GM18517 (cell line): ENCODE data around the gene TBL1Y.
"Not testable (repeated sequence)": the region's sequence is repeated elsewhere in the genome, so short reads cannot be mapped to it uniquely, and the experiment has no call there.

ENCODE experiments used
- ATAC-seq: cut with Tn5 transposase; IDR thresholded peaks from one replicate; pipeline ENCODE4 v1.9.1; 2021; ENCODE audit warnings: mild to moderate bottlenecking, moderate library complexity; ENCODE audit not compliant: unreplicated experiment

The TBL1Y gene

GRCh38 chrY:6910372-6911252, at the start of gene TBL1Y:
TSS of gene TBL1Y (plus strand) at chrY:6910697. CDS start at chrY:7025085, 114,388 bp downstream.
- no peak for ATAC-seq

GRCh38 chrY:6894496-6894895, 16.0 kb upstream of the TBL1Y start:
- ATAC-seq: no peak

GRCh38 chrY:6895236-6895635, 15.3 kb upstream of the TBL1Y start:
- ATAC-seq: no peak

GRCh38 chrY:6902116-6902515, 8.4 kb upstream of the TBL1Y start:
- ATAC-seq: not testable (repeated sequence)

DNA sequence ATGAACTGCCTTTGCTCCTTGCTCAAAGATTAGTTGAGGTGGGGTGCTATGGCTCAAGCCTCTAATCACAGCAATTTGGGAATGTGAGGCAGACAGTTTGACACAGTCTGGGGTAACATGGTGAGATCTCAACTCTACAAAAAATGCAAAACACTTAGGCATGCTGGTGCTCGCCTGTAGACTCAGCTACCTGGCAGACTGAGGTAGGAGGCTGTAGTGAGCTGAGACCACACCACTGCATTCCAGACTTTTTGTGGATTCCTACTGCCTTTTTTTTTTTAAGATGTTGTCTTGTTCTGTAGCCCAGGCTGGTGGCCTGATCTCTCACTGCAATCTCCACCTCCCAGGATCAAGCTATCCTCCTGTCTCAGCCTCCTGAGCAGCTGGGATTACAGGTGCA, 2.9 kb upstream of the TBL1Y start:
- no peak for ATAC-seq

DNA sequence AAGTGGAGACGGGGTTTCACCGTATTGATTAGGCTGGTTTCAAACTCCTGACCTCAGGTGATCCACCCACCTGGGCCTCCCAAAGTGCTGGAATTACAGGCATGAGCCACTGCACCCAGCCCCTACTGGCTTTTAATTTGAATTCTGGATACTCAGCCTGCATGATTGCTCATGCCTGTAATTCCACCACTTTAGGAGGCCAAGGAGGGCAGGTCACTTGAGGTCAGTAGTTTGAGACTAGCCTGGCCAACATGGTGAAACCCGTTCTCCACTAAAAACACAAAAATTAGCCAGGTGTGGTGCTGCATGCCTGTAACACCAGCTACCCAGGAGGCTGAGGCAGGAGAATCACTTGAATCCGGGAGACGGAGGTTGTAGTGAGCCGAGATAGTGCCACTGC, 2.5 kb upstream of the TBL1Y start:
- not testable (repeated sequence) for ATAC-seq

- no peak for ATAC-seq
These were observed 1.4 kb upstream of the TBL1Y start for GRCh38 chrY:6909118-6909521.

GRCh38 chrY:6909856-6910255, 641 bp upstream of the TBL1Y start:
- no peak for ATAC-seq

DNA sequence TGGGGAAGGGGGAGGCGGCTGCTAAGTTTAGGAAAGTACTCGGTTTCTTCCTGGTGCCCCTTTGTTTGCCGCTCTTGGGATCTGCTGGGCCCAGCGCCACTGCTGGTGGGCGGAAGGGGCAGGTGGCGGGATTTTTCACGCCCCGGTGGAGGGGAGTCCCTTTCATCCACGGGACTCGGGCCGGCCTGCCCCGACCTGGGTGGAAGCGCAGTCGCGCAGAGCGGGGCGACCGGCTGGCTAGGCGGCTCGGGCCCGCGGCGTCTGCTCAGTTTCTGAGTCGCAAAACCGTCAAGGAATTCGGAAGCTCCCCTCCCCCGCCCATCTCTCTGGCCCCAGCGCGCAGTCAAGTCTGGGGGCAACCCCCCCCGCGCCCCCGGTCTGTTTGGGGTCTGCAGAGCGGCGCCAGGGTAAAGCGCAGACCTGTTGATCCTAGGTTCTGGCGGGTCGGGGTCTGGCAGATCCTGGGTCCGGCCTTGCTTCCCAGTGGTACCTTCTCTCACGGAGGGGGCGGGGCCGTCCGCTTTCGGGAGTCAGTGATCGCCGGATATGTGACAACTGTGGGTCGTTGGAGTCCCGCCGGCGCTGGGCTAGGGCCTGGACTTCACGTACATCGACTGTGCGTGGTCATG, 870 bp downstream of the TBL1Y start, which contains the start of gene AMELY:
TSS of gene AMELY (minus strand) at position 500 of the 629 bp plus-strand sequence. CDS start 39,144 bp downstream, outside the sequence.
- ATAC-seq: no peak

GRCh38 chrY:6913362-6913761, 2.9 kb downstream of the TBL1Y start:
- no peak for ATAC-seq

DNA sequence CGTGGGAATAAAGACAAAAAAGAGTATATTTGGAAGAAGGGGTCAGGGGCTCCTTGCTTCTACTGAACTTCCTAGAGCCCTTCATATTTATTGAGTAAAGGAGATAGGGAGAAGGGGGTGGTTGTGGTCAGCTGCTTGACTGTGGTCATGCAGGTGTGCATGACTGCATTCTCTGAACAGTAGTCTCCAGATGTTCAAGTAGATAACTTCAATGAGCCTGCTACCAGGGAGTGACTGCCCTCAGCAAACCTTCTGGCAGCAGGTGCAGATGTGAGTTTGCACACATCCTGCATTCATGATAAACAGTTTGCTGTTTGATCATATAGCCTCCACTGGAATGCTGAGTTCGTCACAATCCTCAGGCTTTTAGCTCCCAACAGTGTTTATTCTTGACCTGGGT, 10.6 kb downstream of the TBL1Y start:
- no peak for ATAC-seq

GRCh38 chrY:6928265-6928664, 17.8 kb downstream of the TBL1Y start:
- no peak for ATAC-seq

GRCh38 chrY:6929237-6929636, 18.7 kb downstream of the TBL1Y start:
- ATAC-seq: no peak

- ATAC-seq: no peak
These were observed 21.4 kb downstream of the TBL1Y start for GRCh38 chrY:6931779-6932396.

DNA sequence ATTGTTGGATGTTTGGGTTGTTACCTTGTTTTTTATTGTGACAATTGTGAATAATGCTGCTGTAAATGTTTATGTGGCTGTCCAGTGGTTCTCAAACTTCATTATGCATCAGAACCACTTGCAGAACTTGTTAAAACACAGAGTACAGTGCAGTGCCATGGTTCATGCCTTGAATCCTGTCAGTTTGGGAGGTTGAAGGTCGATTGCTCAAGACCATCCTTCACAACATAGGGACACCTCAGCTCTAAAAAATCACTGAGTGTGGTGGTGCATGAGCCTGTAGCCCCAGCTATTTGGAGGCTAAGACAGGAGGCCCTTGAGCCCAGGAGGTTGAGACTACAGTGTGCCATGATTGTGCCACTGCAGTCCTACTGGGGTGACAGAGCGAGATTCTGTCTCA, 25.0 kb downstream of the TBL1Y start:
- ATAC-seq: no peak

DNA sequence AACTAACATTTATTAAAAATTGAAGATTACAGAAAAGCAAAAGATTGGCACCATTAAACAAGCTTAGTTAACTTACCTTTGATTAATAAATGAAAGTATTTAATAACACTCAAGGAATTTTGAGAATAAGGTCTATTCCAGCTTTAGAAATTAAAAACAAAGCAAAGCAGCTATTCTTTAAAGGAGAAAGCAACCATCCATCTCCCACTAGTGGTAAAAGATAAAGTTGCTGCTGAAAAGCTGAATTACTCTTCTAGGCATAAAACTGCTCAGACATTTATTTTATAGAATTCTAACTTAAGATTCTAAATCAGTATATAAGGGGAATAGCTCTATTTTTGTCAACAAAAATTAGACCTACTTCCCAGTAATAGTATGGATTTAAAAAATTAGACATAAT, 37.2 kb downstream of the TBL1Y start:
- no peak for ATAC-seq

- no peak for ATAC-seq
These were observed 37.9 kb downstream of the TBL1Y start for GRCh38 chrY:6948378-6948777.

DNA sequence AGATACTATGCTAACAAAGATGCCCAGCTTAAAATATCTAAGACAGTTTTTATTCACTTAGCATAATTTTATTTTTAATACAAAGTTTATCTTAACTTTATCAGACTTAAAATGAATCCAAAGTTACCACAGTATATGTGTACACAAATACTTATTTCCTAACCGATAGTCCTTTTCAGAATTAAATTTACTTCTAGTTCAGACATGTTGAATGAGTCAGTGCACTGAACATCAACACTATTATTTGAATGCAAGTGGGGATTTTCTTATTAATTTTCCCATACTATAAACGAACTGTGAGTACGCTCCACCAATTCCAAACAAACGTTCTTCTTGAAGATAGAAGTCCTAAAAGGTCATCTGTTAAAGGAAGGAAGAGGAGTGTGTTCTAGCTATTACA, 39.5 kb downstream of the TBL1Y start:
- no peak for ATAC-seq

- no peak for ATAC-seq
These were observed 54.2 kb downstream of the TBL1Y start for GRCh38 chrY:6964732-6965131.

DNA sequence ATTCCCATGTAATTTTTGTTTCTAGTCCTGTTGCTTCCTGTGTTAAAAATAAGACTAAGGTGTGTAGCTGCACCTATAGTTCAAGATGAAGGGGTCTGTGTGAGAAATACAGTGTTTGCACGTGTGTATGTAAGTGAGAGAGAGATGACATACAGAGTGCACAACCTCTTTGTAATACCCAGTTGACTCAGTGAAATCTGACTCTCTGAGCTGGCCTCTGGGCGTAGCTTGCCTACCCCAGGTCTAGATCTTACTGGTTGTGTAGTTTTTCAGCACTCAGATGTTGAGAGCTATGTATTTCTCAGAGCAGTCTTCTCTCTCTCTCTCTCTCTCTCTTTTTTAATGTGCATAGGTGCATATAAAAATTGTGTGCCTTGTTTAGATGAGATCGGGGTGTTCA, 56.0 kb downstream of the TBL1Y start:
- ATAC-seq: no peak

DNA sequence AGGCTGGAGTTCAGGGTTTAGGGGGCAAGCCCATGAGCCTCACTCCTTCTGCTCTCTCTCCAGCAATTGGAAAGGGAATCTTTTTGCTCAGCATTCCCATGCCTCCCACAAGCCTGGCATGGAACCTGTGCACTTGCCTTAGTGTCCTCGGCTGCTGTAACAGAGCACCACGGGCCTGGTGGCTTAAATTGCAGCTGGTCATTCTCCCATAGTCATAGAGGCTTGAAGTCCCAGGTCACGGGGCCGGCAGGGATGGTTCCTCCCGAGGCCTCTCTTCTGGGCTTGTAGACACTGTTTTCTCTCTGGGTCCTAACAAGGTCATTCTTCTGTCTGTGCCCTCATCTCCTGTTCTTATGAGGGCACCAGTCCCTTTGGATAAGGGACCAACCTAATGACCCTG, 57.2 kb downstream of the TBL1Y start:
- no peak for ATAC-seq

DNA sequence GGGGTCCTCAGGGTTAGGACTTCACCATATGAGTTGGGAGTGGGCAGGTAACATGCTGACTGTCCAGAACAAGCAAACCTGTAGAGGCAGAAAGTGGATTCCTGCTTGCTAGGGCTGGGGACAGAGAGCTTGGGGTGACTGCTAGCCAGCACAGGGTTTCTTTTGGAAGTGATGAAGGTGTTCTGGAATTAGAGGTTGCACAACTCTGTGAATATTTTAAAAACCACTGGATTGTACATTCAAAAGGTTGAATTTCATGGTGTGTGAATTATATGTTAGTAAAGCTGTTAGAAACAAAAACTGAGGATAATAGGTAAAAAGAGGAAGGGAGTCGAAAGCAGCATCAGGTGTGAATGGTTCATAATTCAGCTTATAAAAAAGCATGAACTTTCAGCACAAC, 57.7 kb downstream of the TBL1Y start:
- no peak for ATAC-seq
